Panc1 (cell line): Measurements from ENCODE around the gene NPLOC4. TPM values are rescaled to one million over a fixed set of nuclear protein-coding genes. Genes with fewer than 3 reads are reported as not detected.
A peak's percentile ranks its signal among the peaks of the same experiment; 100 is the strongest.
"Not testable (repeated sequence)": the region's sequence is repeated elsewhere in the genome, so short reads cannot be mapped to it uniquely, and the experiment has no call there.

ENCODE experiments used
- ATAC-seq: fragments of 200-7000 bp; cut with Tn5 transposase; 2 replicates; pipeline ENCODE4 v1.9.1; 2020; ENCODE audit warnings: mild to moderate bottlenecking, moderate library complexity
- BruUV-seq: library from RNA; stranded (reverse); fragments of 400-500 nt; replicated peaks from 2 replicates; lab custom pipeline; 2021; lab: Mats Ljungman, UMichigan
- CTCF ChIA-PET: fragments of 300-600 bp; sonication (Branson Sonifier 250); formaldehyde crosslinking; loops from one replicate; lab custom pipeline; 2022; ENCODE audit warnings: antibody characterized with exemption; lab: Charles Lee
- POLR2A ChIA-PET: fragments of 300-600 bp; sonication (Branson Sonifier 250); formaldehyde crosslinking; loops from one replicate; lab custom pipeline; 2022; ENCODE audit warnings: antibody characterized with exemption; lab: Charles Lee
- DNase-seq: peaks from one replicate; pipeline ENCODE4 v3.0.0-alpha.2; 2010; ENCODE audit warnings: low read depth, low spot score
- H3K27ac ChIP-seq: 2 replicates; pipeline ENCODE4 v1.5.1; 2011; ENCODE audit warnings: mild to moderate bottlenecking, low read length, inconsistent platforms
- H3K27me3 ChIP-seq: fragments of 200-500 bp; sonication (Bioruptor generic); 2 replicates; pipeline ENCODE4 v1.6.0; 2014; ENCODE audit warnings: low read length, inconsistent platforms; ENCODE audit not compliant: control insufficient read depth, insufficient read depth
- H3K36me3 ChIP-seq: fragments of 200-500 bp; sonication (Bioruptor generic); 2 replicates; pipeline ENCODE4 v1.5.1; 2014; ENCODE audit warnings: inconsistent platforms, mild to moderate bottlenecking, low read length, moderate library complexity; ENCODE audit not compliant: control insufficient read depth, insufficient read depth
- H3K4me1 ChIP-seq: 2 replicates; pipeline ENCODE4 v1.5.1; 2011; ENCODE audit warnings: inconsistent platforms, mild to moderate bottlenecking, low read length, moderate library complexity; ENCODE audit not compliant: control insufficient read depth, insufficient read depth
- H3K4me3 ChIP-seq, 2 experiments: 2 replicates each; pipeline ENCODE4 v1.5.1; 2011 to 2012; ENCODE audit warnings: low read depth in 2 of 2, low read length in 2 of 2, mild to moderate bottlenecking in 2 of 2, inconsistent platforms in 1 of 2, moderate library complexity in 1 of 2
- H3K9me3 ChIP-seq: fragments of 200-500 bp; sonication (Bioruptor generic); 2 replicates; pipeline ENCODE4 v1.5.1; 2014; ENCODE audit warnings: low read depth, mild to moderate bottlenecking, inconsistent platforms, low read length, moderate library complexity; ENCODE audit not compliant: control insufficient read depth, insufficient read depth
- POLR2AphosphoS5 ChIP-seq: IDR thresholded peaks from 2 replicates; pipeline ENCODE4 v1.6.1; 2012; ENCODE audit warnings: mild to moderate bottlenecking, low read depth, low read length, moderate library complexity
- SIN3A ChIP-seq: IDR thresholded peaks from 2 replicates; pipeline ENCODE4 v1.6.1; 2012; ENCODE audit warnings: low read depth, mild to moderate bottlenecking, low read length, moderate library complexity, borderline replicate concordance; ENCODE audit not compliant: insufficient read depth
- TCF7L2 ChIP-seq: IDR thresholded peaks from 2 replicates; pipeline ENCODE4 v1.6.1; 2011; ENCODE audit warnings: mild to moderate bottlenecking, low read depth, low read length, inconsistent platforms
- in situ Hi-C: cut with HindIII; loops from 2 replicates; pipeline ENCODE4 v1.10.0; 2016; ENCODE audit warnings: low sequenced_read_pairs, low pct_unique_long_range_greater_than_20kb
- intact Hi-C: fragments of 100-400 bp; cut with micrococcal nuclease; formaldehyde crosslinking; loops from one replicate; pipeline ENCODE4 v1.10.0; 2022; ENCODE audit not compliant: unreplicated experiment
- total RNA-seq: library from RNA; stranded (reverse); gene quantifications from one replicate; pipeline ENCODE4 v1.2.1, GENCODE V29; 2021; ENCODE audit not compliant: unreplicated experiment
- TF ChIP-seq, protein P1 (sequence below): fragments of 450-650 bp; IDR thresholded peaks from 2 replicates; pipeline ENCODE4 v1.5.1; 2017; ENCODE audit warnings: mild to moderate bottlenecking
- TF ChIP-seq, protein P2 (sequence below), 2 experiments: IDR thresholded peaks; 2 replicates each; pipeline ENCODE4 v1.6.1; 2011 to 2012; ENCODE audit warnings: low read depth in 2 of 2, control low read depth in 1 of 2, low read length in 1 of 2, mild to moderate bottlenecking in 1 of 2, moderate library complexity in 1 of 2; ENCODE audit not compliant: insufficient read depth in 1 of 2

The NPLOC4 gene
- total RNA-seq, 1 experiment from 2014 or later: 246 TPM

DNA sequence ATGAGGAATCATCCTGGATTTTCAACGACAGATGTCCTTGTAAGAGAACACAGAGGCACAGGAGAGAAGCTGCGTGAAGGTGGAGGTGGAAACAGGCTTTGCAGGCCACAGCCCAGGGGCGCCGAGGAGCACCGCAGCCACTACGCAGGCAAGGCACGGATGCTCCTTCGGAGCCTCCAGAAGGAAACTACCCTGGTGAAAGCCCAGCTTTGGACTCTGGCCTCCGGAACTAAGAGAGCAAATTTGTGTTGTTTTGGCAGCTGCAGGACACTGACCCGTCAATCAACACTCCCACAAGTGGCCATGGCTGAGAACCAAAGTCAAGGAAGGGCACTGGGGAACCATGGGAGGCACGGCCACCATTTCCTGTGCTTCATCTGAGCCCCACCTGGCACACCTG is 43.2 kb upstream of the NPLOC4 start:
- POLR2A ChIA-PET: interaction anchor here (0.6 kb wide), 1 partner anchor 116 kb away, joined by 5 read pairs; no protein-coding TSS in a partner anchor

DNA sequence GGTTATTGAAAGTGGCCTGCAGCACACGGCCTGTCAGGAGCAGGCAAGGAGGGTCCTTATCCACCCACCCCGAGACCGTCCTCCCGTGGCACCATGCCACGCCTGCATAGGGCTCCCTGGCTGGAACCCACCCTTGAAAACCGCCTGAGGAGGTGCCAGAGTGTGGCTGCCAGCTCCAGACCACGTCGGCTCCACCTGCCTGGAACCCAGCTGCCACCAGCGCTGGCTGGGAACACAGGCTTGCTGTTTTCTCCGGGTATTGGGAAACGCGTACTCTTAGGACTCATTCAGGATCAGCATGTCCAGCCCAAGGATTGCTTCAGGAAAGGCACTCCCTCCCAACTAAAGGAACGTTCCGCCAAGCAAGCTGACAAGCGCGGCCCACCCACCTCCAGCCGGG is 40.0 kb upstream of the NPLOC4 start:
- no peaks in the 10 kb centered on the region for H3K9me3 ChIP-seq
- H3K4me3 ChIP-seq: no peak overlapping the region
- intact Hi-C loops (no loop called here), in situ Hi-C loops (no loop called here)
- BruUV-seq: no TSS peak
- CTCF ChIA-PET: no interaction called here
- POLR2A ChIA-PET: no interaction called here
- H3K27ac ChIP-seq: no peak overlapping the region
- H3K36me3 ChIP-seq: peaks cover 4% of the 10 kb centered on the region
- no peak for DNase-seq
- TF ChIP-seq, protein P1, sequence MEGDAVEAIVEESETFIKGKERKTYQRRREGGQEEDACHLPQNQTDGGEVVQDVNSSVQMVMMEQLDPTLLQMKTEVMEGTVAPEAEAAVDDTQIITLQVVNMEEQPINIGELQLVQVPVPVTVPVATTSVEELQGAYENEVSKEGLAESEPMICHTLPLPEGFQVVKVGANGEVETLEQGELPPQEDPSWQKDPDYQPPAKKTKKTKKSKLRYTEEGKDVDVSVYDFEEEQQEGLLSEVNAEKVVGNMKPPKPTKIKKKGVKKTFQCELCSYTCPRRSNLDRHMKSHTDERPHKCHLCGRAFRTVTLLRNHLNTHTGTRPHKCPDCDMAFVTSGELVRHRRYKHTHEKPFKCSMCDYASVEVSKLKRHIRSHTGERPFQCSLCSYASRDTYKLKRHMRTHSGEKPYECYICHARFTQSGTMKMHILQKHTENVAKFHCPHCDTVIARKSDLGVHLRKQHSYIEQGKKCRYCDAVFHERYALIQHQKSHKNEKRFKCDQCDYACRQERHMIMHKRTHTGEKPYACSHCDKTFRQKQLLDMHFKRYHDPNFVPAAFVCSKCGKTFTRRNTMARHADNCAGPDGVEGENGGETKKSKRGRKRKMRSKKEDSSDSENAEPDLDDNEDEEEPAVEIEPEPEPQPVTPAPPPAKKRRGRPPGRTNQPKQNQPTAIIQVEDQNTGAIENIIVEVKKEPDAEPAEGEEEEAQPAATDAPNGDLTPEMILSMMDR: no peak
- TF ChIP-seq POLR2AphosphoS5 (no peak), SIN3A (no peak), TCF7L2 (no peak)
- TF ChIP-seq, protein P2, sequence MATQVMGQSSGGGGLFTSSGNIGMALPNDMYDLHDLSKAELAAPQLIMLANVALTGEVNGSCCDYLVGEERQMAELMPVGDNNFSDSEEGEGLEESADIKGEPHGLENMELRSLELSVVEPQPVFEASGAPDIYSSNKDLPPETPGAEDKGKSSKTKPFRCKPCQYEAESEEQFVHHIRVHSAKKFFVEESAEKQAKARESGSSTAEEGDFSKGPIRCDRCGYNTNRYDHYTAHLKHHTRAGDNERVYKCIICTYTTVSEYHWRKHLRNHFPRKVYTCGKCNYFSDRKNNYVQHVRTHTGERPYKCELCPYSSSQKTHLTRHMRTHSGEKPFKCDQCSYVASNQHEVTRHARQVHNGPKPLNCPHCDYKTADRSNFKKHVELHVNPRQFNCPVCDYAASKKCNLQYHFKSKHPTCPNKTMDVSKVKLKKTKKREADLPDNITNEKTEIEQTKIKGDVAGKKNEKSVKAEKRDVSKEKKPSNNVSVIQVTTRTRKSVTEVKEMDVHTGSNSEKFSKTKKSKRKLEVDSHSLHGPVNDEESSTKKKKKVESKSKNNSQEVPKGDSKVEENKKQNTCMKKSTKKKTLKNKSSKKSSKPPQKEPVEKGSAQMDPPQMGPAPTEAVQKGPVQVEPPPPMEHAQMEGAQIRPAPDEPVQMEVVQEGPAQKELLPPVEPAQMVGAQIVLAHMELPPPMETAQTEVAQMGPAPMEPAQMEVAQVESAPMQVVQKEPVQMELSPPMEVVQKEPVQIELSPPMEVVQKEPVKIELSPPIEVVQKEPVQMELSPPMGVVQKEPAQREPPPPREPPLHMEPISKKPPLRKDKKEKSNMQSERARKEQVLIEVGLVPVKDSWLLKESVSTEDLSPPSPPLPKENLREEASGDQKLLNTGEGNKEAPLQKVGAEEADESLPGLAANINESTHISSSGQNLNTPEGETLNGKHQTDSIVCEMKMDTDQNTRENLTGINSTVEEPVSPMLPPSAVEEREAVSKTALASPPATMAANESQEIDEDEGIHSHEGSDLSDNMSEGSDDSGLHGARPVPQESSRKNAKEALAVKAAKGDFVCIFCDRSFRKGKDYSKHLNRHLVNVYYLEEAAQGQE (IDR thresholded peaks at IDR 0.05; ENCODE audit: insufficient read depth in 1 of 2, low read depth in 2 of 2, low read length in 1 of 2): no peak
- no peaks in the 10 kb centered on the region for H3K27me3 ChIP-seq
- peak; percentile 19; the same call in 1 of the 2 replicates for ATAC-seq
- peaks cover 10% of the 10 kb centered on the region for H3K4me1 ChIP-seq

More for the DNA sequence above, 43.2 kb upstream of the NPLOC4 start:
- DNase-seq: no peak
- H3K27me3 ChIP-seq: no peaks in the 10 kb centered on the region
- TF ChIP-seq POLR2AphosphoS5: no peak
- TF ChIP-seq TCF7L2: no peak
- TF ChIP-seq, protein P1: no peak
- TF ChIP-seq SIN3A: no peak
- TF ChIP-seq, protein P2 (IDR thresholded peaks at IDR 0.05; ENCODE audit: insufficient read depth in 1 of 2, low read depth in 2 of 2, low read length in 1 of 2): no peak
- no TSS peak for BruUV-seq
- no peak overlapping the region for H3K27ac ChIP-seq
- CTCF ChIA-PET: interaction anchor here (0.7 kb wide), 1 partner anchor 13 kb away, joined by 5 read pairs; no protein-coding TSS in a partner anchor
- H3K9me3 ChIP-seq: no peaks in the 10 kb centered on the region
- intact Hi-C loops (no loop called here), in situ Hi-C loops (no loop called here)
- H3K4me3 ChIP-seq: no peak overlapping the region
- no peak for ATAC-seq
- peaks cover 17% of the 10 kb centered on the region for H3K4me1 ChIP-seq
- H3K36me3 ChIP-seq: peaks cover 11% of the 10 kb centered on the region; the same call in 1 of the 2 replicates

DNA sequence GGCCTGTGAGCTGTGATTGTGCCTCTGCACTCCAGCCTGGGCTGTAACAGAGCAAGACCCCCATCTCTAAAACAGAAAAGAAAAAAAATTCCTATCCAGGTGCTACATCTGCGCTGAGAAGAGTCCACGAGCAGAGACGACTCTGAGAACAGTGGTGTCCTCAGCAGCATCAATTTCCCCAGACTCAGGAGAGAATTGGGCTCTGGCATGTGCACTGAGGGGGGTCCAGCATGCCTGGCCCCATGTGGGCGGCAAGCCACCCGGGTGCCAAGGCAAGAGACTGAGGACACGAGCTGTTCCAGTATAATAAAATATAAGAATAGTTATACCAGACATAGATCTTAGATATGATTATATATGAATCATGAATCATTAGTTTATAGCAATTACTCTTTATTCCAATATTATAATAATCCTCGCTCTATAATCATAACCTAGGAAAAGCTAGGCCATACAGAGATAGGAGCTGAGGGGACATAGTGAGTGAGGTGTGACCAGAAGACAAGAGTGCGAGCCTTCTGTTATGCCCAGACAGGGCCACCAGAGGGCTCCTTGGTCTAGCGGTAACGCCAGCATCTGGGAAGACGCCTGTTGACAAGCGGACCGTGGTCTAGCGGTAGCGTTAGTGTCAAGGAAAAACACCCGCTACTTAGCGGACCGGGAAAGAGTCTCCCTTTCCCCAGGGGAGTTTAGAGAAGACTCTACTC is 38.8 kb upstream of the NPLOC4 start:
- H3K4me1 ChIP-seq, DNase-seq, H3K27ac ChIP-seq, H3K36me3 ChIP-seq, H3K27me3 ChIP-seq, H3K9me3 ChIP-seq, in situ Hi-C loops, intact Hi-C loops, BruUV-seq, H3K4me3 ChIP-seq: not testable (repeated sequence)
- peak; percentile 14 for ATAC-seq
- CTCF ChIA-PET: interaction anchor here (0.6 to 1.1 kb wide), 3 partner anchors 8 to 155 kb away, joined by 3 to 5 read pairs (median 3); partner anchors contain the start of genes ARL16 and HGS
- POLR2A ChIA-PET: interaction anchor here (1.2 kb wide), 1 partner anchor 20 kb away, joined by 3 read pairs; no protein-coding TSS in a partner anchor
